Measurements from ENCODE around the gene SPDYE17.
"Not testable (repeated sequence)": the region's sequence is repeated elsewhere in the genome, so short reads cannot be mapped to it uniquely, and the experiment has no call there.

DNA sequence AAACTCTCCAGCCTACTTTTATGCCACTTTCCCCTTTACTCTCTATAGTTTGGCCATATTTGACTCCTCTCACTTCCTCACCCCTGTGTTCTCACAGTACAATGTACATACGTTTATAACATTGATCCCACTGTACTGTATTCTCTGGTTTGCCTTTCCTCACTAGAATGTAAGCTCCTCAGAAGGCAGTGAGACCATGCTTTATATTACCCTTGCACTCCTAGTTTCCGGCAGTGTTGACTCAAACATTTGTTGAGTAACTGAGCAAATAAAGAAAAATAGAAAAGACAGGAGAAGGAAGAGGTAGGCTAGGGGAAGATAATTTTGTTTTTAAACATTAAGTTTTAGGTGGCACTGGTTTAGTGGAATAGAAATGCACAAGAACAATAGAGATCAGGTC, 48.1 kb upstream of the SPDYE17 start:
- TF ChIP-seq CBFB (CRISPR knock-in tag; IDR thresholded peaks at IDR 0.05; ENCODE audit: low read depth), result not testable (repeated sequence)
- TF ChIP-seq, protein P1, sequence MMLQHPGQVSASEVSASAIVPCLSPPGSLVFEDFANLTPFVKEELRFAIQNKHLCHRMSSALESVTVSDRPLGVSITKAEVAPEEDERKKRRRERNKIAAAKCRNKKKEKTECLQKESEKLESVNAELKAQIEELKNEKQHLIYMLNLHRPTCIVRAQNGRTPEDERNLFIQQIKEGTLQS (CRISPR knock-in tag; conservative IDR thresholded peaks at IDR 0.05), result not testable (repeated sequence)
- TF ChIP-seq, protein P2, sequence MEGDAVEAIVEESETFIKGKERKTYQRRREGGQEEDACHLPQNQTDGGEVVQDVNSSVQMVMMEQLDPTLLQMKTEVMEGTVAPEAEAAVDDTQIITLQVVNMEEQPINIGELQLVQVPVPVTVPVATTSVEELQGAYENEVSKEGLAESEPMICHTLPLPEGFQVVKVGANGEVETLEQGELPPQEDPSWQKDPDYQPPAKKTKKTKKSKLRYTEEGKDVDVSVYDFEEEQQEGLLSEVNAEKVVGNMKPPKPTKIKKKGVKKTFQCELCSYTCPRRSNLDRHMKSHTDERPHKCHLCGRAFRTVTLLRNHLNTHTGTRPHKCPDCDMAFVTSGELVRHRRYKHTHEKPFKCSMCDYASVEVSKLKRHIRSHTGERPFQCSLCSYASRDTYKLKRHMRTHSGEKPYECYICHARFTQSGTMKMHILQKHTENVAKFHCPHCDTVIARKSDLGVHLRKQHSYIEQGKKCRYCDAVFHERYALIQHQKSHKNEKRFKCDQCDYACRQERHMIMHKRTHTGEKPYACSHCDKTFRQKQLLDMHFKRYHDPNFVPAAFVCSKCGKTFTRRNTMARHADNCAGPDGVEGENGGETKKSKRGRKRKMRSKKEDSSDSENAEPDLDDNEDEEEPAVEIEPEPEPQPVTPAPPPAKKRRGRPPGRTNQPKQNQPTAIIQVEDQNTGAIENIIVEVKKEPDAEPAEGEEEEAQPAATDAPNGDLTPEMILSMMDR (IDR thresholded peaks at IDR 0.05), result not testable (repeated sequence)
- TF ChIP-seq, protein P3, sequence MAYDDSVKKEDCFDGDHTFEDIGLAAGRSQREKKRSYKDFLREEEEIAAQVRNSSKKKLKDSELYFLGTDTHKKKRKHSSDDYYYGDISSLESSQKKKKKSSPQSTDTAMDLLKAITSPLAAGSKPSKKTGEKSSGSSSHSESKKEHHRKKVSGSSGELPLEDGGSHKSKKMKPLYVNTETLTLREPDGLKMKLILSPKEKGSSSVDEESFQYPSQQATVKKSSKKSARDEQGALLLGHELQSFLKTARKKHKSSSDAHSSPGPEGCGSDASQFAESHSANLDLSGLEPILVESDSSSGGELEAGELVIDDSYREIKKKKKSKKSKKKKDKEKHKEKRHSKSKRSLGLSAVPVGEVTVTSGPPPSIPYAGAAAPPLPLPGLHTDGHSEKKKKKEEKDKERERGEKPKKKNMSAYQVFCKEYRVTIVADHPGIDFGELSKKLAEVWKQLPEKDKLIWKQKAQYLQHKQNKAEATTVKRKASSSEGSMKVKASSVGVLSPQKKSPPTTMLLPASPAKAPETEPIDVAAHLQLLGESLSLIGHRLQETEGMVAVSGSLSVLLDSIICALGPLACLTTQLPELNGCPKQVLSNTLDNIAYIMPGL (CRISPR knock-in tag; IDR thresholded peaks at IDR 0.05), result not testable (repeated sequence)

Data from WTC11 (cell line).